ENCODE data around the gene SPHK2.
A peak's percentile ranks its signal among the peaks of the same experiment; 100 is the strongest.
"Not testable (repeated sequence)": the region's sequence is repeated elsewhere in the genome, so short reads cannot be mapped to it uniquely, and the experiment has no call there.

Gene SPHK2

DNA sequence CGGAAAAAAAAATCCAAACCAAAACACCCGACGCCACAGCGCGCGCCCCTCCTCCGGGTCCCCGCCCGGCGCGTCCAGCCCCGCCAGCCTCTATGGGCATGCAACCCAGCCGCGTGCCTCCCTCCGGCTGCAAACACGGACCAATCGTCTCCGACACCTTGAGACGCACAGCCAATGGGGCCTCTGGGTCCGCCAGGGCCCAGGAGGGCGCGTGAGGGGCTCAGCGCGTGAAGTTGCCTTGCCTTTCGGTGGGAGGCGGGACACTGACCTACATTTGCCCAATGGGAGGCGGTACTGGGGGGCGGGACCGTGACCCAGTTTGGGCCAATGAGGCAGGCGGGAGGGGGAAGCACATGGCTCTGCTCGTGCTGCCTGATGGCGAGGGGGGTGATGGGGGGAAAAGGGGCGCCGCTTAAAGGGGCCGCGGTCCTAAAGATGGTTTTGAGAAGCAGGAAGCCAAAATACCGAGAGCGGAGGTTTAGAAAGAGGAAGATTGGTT, 18.2 kb downstream of the SPHK2 start:
- DNase-seq (ENCODE audit: low spot score), result peak; percentile 97

DNA sequence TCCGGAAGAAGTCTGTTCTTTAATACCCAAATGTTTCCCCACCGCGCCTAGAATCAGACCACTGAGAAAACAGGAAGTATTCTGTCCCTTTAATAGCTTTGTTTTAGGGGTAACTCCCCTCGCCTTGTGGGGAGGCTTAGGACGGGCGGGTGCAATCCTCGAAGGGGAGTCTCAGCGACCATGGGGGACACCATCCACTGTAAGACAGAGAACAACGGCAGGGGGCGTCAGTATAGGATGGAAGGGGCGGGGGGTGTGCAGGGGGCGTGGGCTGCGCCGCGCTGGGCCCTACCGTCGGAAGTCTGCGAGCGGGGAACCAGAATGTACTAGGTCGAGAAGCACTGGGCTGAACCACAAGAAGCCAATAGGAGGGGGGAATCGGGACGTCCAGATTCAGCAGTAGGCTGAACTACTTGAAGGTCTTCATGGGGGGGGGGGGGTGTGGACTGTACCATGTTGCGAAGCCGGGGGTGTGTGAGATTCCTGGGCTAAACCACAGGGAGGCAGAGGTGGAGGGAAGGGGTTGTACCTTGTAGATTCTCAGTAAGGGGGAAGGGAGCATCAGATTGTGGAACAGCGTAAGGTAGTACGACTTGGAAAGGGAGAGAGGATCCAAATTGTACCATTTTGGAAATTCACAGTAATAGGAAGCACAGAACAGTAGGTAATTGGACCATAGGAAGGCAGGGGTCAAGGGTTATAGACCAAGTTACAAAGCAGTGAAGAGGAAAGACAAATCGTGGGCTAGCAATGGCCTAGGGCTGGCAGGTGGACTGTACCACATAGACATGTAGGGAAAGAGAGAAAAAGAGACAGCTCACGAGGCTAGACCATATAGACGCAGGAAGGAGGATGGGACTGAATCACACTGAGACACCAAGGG, 18.9 kb downstream of the SPHK2 start:
- peak; percentile 94 for DNase-seq (ENCODE audit: low spot score)

DNA sequence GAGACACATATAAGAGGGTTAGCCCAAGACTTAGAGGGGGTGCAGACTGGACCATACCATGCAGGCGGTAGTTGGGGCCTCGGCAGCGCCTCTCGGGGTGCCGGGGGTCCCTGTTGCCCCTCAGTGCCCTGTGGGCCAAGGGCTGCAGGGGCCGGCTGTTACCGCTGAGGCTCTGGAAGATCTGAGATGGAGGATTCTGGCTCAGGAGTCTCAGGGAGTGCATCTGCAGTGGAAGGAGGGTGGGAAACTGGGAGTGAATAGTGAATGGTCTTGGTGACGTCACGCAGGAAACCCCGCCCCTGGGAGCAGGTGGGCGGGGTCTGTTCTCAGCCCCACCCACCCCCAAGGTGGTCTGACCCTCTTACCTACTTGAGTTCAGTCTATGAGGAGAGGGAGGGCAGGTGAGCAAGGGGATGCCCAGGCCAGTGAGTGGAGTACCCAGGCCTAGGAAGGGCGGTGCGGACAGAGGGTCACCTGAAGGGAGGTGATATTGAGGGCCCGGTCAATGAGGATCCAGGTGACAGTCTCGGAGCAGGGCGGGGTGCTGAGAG, 19.6 kb downstream of the SPHK2 start:
- DNase-seq (ENCODE audit: low spot score), result peak; percentile 5

DNA sequence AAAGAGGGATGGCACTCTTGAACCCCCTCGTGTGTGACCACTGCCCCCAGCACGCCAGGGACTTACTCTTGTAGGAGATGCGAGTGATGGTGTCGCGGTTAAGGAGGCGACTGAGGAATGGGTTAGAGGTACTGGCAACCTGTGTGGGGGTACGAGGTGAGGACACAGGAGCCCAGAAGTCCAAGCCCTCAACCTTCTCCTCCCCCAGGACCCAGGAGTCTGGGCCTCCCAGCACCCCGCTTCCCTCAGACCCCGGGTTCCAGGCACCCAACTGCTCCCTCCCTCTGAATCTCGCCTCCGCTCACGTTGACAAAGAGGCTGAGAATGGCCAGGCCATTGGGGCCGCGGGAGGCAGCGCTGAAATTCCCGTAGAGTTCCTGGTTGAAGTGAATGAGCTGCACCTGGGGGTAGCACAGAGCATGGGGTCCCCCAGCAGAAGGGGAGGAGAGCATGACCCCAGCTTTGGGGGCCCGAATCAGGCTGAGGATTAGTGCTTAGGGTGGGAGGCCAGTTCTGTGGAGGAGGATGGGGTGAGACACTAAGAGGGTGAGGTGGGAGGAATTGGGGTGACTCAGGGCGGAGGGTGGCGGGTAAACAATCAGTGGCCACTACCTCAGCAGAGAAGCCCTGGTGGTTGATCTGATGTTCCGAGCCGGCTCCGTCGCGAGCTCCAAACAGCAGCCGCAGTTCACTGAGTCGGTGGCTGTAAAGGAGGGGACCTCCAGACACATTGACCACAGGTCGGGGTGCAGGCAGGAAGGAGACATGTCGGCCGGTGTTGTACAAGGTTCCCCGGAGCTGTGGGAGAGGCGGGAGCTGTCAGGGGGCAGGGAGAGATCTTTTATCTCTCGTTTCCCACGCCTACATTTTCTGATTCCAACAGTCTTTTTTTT, 20.4 kb downstream of the SPHK2 start:
- no peak for DNase-seq (ENCODE audit: low spot score)

DNA sequence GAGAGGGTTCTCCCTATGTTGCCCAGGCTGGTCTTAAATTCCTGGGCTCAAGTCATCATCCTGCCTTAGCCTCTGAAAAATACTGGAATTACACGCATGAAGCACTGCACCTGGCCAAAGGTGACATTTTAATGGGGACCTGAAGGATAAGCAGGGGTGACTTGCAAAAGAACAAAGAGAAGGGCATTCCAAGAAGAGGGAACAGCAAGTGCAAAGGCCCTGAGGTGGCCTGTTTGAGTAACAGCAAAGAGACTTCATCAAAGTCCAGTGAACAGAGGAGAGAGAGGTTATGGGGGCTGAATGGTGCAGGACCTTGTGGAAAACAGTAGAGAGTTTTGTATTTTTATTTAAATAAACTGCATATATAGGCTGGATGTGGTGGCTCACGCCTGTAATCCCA, 22.5 kb downstream of the SPHK2 start:
- DNase-seq (ENCODE audit: low spot score), result no peak

DNA sequence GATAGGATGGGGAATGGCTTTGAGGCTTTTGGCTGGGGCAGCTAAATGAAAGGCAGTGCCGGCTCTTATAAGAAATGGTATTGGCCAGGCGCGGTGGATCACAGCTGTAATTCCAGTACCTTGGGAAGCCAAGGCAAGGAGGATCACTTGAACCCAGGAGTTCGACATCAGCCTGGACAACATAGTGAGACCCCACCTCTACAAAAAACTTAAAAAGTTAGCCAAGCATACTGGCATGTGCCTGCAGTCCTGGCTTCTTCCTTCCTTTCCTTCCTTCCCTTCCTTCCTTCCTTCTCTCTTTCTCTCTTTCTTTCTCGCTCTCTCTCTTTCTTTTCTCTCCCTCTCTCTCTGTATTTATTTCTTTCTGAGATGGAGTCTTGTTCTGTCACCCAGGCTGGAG, 23.6 kb downstream of the SPHK2 start:
- DNase-seq (ENCODE audit: low spot score), result no peak

DNA sequence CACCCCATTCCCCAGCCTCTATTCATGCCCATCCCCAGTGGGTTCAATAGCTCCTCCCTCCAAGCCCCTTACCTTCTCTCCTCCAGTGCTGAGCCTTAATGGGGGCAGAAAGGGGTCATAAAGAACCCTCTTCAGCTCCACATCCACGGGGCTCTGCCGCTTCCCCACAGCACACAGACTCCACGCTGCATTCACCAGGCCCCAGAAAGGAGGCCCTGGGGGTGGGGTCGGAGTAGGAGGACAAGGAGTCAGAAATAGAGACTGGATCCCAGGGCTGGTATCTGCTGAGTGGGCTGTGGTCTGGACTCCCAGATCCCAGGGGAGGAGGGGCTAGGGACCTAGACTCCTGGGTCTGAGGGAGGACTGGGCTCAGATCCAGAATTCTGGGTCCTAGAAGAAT, 25.0 kb downstream of the SPHK2 start:
- DNase-seq (ENCODE audit: low spot score), result no peak

DNA sequence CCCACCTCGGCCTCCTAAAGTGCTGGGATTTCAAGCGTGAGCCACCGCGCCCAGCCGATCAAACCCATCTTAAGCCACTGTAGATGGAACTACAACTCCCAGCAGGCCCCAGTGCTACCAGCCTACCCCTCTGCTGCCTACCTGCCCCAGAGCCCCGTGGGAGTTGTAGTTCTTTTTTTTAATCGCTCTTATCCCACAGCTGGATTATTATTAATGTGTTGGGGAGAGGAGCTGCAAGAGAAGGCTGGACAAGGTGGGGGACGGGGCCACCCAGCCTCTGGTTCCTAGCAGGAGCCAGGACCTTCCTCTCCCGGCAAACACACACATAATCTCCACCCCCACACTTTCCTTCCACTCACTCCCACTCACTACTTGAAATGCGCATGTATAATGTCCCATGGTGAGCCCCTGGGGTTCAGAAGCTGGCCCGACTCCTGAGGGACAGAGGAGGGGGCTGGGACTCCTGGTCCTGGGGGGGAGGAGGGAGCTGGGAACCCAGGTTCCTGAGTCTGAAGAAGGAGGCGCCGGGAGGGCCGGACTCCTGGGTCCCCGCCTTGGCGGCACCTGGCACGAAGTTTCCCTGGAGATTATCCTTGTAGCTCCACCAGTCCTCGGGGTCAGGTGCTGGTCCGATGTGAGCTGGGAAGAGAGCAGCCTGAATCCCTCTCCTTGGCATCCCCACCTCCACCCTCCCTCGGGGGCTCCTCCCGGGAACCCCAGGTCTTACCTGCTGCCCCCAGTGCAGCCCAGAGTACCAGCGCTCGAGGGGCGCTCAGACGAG, 25.7 kb downstream of the SPHK2 start:
- DNase-seq (ENCODE audit: low spot score), result peak; percentile 74

DNA sequence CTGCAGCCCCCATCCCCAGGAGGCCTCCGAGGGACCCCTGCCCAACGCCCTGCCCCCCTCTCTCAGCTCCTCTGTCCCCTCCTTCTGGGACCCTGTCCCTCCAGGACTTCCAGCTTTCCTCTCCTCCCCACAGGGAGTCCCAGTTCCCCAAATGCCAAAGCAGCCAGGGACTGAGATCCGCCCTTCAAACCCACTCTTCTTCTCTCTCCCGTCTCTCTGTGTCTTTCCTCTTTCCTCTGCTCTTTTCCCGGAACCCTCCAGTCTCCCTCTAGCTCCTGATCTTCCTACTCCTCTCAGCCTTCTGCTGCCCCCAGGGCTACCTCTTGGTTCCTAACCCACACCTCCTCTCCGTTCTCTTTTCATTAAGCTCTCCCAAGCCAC, 26.3 kb downstream of the SPHK2 start:
- no peak for DNase-seq (ENCODE audit: low spot score)

DNA sequence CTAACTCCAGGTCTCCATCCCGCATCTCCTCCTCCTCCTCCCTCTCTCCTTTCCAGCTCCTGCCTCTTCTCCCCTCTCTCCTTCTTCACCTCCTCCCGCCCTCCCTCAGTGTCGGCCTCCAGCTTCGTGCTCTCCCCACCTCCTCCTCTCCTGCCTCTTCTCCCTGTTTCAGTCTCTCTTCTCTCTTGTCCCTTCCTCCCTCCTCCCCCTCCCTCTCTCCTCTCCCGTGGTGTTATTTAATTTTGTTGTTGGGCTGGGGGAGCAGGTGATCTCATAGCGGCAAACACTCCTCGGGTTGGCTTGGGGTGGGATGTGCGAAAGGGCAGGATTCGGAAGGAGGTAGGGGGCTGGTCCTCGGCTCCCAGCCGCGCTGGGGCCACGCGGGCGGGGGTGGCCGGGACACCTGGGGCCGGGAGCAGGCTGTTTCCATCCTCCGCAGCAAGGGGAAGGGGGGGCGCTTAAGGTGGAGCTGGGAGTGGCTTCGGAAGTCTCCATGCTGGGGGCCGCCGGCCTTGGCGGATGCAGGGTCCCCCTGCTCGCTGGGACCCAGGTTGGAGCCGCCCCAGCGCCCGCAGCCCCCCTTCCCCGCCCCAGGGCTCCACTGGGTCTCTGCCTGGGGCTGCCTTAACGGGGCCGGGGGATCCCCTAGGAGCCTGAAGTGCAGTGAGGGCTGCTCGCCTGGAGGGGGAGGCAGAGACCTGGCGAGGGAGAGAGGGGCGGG, 26.9 kb downstream of the SPHK2 start, which contains the start of gene CA11:
Gene CA11, minus strand, starts transcription at position 187 of the 721 bp plus-strand sequence. CDS start 555 bp downstream, outside the sequence.
- peak; percentile 91 for DNase-seq (ENCODE audit: low spot score)

DNA sequence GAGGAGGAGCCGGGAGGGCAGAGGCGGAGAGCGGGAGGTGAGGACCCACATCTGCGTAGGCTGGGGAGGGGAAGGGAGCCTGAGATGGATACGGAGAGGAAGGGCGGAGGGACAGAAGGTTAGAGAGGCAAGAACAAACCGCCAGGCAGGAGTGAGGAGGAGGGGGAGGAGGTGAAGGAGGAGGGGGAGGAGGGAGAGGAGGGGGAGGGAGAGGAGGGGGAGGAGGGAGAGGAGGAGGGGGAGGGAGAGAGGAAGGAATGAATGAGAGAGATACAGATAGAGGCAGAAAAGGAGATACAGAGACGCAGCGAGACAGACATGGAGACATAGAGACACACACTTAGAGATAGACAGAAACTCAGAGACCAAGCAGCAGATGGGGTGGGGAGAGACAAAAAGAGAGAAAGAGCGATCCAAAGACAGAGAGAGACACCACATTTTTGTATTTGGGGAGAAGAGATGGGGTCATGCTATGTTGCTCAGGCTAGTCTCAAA, 27.5 kb downstream of the SPHK2 start:
- DNase-seq (ENCODE audit: low spot score), result no peak

DNA sequence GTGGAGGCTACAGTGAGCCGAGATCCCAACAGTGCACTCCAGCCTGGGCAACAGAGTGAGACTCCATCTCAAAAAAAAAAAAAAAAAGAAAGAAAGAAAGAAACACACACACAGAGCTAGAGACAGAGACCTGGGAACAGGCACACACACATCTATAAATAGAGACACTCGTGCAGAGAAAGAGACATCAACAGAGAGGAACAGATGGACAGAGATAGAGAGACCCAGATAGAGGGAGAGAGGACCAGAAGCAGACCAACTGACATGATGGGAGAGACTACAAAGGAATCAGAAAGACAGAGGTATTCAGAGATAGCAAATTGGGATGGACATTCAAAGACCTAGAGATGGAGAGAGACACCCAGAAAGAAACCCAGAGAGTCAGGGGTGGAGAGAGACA, 28.8 kb downstream of the SPHK2 start:
- no peak for DNase-seq (ENCODE audit: low spot score)

DNA sequence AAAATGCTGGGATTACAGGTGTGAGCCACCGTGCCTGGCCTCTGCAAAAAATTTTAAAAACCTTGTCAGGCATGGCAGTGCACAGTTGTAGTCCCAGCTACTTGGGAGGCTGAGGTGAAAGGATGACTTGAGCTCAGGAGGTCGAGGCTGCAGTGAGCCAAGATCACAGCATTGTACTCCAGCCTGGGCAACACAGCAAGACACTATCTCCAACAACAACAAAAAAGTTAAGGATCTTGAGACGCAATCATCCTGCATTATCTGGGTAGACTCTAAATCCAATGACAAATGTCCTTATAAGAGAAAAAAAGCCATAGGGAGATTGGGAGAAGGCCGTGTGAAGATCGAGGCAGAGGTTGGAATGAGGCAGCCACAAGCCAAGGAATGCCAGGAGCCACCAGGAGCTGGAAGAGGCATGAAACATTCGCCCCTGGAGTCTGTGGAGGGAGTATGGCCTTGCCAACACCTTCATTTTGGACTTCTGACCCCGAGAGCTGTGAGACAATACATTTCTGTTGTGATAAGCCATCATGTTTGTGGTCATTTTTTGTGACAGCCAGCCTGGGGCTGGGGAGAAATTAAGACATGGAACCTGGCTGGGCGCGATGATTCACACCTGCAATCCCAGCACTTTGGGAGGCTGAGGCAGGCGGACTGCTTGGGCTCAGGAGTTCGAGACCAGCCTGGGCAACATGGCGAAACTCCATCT, 31.8 kb downstream of the SPHK2 start:
- no peak for DNase-seq (ENCODE audit: low spot score)

DNA sequence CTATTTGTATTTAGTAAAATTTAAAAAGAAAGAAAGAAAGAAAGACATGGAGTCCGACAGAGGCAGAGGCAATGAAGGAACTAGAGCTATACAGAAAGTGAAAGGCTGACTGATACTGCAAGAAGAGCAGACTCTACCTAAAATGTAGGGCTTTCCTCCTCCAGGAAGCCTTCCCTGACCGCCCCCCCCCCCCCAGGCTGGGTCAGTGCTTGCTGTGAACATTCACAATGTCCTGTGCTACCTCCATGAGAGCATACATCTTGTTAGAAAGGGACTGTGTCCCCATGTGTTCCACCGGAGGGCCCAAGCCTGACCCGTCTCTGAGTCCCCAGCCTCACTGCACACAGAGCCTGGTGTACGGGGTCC, 32.4 kb downstream of the SPHK2 start:
- DNase-seq (ENCODE audit: low spot score), result no peak

DNA sequence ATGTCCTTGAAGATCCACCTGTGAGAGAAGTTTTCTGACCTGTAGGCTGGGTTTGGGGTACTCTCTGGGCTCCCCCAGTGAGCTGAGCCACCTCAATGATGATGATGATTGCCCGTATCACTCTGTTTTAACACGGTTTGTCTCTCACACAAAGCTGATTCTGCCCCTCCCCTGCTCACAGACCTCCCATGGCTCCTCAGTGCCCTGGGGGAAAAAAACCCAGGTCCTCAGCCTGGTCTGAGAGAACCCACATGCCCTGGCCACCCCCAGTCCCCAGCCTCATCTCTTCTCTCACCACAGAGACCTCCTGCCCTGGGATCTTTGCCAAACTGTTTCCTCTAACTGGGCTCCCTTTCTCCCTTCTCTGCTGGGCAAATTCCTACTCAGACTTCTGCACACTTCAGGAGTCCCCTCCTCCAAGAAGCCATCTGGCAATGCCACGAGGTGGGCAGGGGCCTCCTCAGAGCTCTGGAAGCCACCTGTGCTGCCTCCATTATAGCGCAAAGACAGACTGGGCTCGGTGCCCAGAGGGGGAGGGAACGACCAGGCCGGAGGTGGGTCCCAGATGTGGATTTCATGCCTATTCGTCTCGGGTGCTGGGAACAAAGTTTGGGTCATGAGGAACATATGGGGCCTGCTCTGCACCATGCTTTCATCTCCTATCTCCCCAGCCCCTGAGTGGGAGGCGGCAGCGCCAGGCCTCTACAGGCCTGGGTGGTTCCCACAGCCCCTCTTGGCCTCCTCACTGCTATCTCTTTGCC, 35.2 kb downstream of the SPHK2 start:
- DNase-seq (ENCODE audit: low spot score), result no peak

DNA sequence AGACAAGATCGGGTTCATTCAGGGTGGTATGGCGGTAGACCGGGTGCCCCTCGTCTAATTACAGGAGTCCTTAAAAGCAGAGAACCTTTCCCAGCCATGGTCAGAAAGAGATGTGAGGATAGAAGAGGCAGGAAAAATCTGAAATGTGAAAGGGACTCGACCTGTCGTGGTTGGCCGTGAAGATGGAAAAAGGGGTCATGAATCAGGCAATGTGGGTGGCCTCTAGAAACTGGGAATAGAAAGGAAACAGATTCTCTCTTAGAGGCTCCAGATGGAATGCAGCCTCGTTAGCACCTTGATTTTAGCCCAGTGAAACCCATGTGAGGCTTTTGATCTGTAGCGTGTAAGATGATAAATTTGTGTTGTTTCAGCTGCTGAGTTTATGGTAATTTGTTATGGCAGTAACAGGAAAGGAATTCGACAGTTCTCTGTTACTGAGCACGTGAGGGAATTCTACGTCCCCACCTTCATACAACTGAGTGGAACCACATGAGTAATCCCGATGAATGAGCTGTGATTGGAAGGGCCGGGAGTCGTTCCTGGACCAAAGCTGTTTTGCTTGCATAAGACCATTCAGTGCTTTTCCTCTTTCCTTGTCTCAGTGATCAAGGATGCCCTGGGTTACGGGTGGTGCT, 37.7 kb downstream of the SPHK2 start:
- DNase-seq (ENCODE audit: low spot score), result peak; percentile 89

DNA sequence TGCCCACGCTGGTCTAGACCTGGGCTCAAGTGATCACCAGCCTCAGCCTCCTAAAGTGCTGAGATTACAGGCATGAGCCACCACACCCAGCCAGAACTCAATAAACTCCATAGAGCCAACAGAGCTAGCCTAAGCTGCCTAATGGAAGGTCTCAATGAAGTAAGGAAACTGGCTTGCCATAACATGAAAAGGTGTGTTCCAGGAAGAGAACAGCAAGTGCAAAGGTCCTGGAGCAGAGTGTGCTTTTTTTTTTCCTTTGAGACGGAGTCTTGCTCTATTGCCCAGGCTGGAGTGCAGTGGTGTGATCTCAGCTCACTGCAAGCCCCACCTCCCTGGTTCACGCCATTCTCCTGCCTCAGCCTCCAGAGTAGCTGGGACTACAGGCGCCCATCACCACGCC, 38.5 kb downstream of the SPHK2 start:
- not testable (repeated sequence) for DNase-seq (ENCODE audit: low spot score)

DNA sequence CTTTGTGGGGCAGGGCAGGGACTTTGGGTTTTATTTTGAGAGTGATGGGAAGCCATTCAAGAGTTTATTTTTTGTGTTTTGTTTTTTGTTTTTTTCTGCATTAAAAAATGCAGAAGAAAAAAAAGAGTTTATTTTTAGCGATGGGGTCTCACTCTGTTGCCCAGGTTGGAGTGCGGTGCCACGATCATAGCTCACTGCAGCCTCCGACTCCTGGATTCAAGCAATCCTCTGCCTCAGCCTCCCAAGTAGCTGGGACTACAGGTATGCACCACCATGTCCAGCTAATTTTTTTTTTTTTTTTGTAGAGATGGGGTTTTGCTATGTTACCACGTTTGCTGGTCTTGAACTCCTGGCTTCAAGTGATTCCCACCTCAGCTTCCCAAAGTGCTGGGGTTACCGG, 39.2 kb downstream of the SPHK2 start:
- DNase-seq (ENCODE audit: low spot score), result no peak

DNA sequence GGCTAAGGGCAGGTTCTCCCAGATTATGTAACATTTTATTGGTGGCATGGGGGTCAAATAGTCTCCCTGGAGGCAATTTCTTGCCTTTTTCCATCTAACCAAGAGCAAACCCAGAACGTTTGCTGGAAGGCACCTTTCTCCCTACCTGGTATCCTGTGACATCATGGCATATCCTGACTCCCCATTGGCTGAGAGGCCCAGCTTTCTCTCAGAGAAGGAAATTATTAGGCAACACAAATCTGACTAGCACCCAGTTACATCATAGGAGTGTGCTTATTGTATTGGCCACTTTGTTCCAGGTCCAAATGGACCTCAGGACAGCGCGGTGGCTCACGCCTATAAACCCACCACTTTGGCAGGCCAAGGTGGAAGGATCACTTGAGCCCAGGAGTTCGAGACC, 40.5 kb downstream of the SPHK2 start:
- DNase-seq (ENCODE audit: low spot score), result no peak
